K562 (cell line): Measurements from ENCODE around the gene PEPD. TPM values are rescaled to one million over a fixed set of nuclear protein-coding genes. Genes with fewer than 3 reads are reported as not detected.

Experiments
- ATAC-seq: fragments of 200-7000 bp; cut with Tn5 transposase; 3 replicates; pipeline ENCODE4 v1.9.1; 2020; ENCODE audit warnings: moderate library complexity
- BruUV-seq: library from RNA; stranded (reverse); fragments of 400-500 nt; replicated peaks from 2 replicates; lab custom pipeline; 2021; lab: Mats Ljungman, UMichigan
- CTCF ChIA-PET: fragments of 300-600 bp; formaldehyde crosslinking; extraction: SDS; loops from one replicate; lab custom pipeline; 2021; ENCODE audit warnings: low intra/inter-chr PET ratio; lab: Yijun Ruan, JAX
- POLR2A ChIA-PET: fragments of 300-600, 350-650 bp; sonication (Branson Sonifier 250); formaldehyde crosslinking; extraction: SDS; loops from one replicate; lab custom pipeline; 2021; ENCODE audit warnings: antibody characterized with exemption, inconsistent platforms; lab: Yijun Ruan, JAX
- DNase-seq, 4 experiments: peaks; one replicate each; pipeline versions ENCODE4 v3.0.0 to v3.0.0-alpha.2; 2011 to 2018; ENCODE audit warnings: low spot score in 3 of 4, mixed read lengths in 3 of 4; ENCODE audit errors: extremely low read depth in 1 of 4
- FAIRE-seq: peaks from 2 replicates; lab custom pipeline; 2011; peaks lifted over from hg19 to GRCh38; lab: Jason Lieb, UNC
- H2AFZ ChIP-seq: 2 replicates; pipeline ENCODE4 v1.6.0; 2011; ENCODE audit warnings: low read depth, low read length, control low read depth, inconsistent platforms
- H3K27ac ChIP-seq: fragments of 200-600 bp; 3 replicates; pipeline ENCODE4 v1.8.0; 2011; ENCODE audit warnings: low read depth, mild to moderate bottlenecking, control low read depth, inconsistent platforms, low read length, moderate library complexity, mixed read lengths; ENCODE audit errors: extremely low read depth
- H3K27me3 ChIP-seq, 2 experiments: fragments of 300-600 bp in 1 of 2; 2 replicates in 1 of 2; 3 replicates in 1 of 2; pipeline versions ENCODE4 v1.6.0 to v1.8.0; 2011; ENCODE audit warnings: inconsistent platforms in 2 of 2, low read length in 2 of 2, mild to moderate bottlenecking in 1 of 2, mixed read lengths in 1 of 2, moderate library complexity in 1 of 2; ENCODE audit not compliant: control insufficient read depth in 2 of 2, insufficient read depth in 2 of 2
- H3K36me3 ChIP-seq: fragments of 300-600 bp; 3 replicates; pipeline ENCODE4 v1.8.0; 2011; ENCODE audit warnings: mild to moderate bottlenecking, low read length, inconsistent platforms; ENCODE audit not compliant: control insufficient read depth, insufficient read depth
- H3K4me1 ChIP-seq, 2 experiments: fragments of 200-600 bp in 1 of 2; replicated peaks in 1 of 2; 2 replicates in 1 of 2; 3 replicates in 1 of 2; pipeline versions ENCODE4 v1.5.1 to v1.8.0; 2011; ENCODE audit warnings: inconsistent platforms in 2 of 2, low read length in 2 of 2, mild to moderate bottlenecking in 1 of 2, mixed read lengths in 1 of 2, moderate library complexity in 1 of 2; ENCODE audit not compliant: control insufficient read depth in 2 of 2, insufficient read depth in 2 of 2
- H3K4me2 ChIP-seq: 2 replicates; pipeline ENCODE4 v1.6.1; 2011; ENCODE audit warnings: low read length, control low read depth, inconsistent platforms, mixed read lengths; ENCODE audit not compliant: insufficient read depth
- H3K4me3 ChIP-seq: fragments of 200-600 bp; sonication (generic), shearing (Covaris generic); 2 replicates; pipeline ENCODE4 v1.5.1; 2016; ENCODE audit warnings: control low read depth, inconsistent platforms
- H3K79me2 ChIP-seq: fragments of 200-600 bp; 3 replicates; pipeline ENCODE4 v1.8.0; 2011; ENCODE audit warnings: low read length, inconsistent platforms; ENCODE audit not compliant: control insufficient read depth, insufficient read depth
- H3K9ac ChIP-seq, 2 experiments: 2 replicates each; pipeline versions ENCODE4 v1.6.0 to v1.6.1; 2011; ENCODE audit warnings: low read depth in 2 of 2, low read length in 2 of 2, control low read depth in 1 of 2, inconsistent platforms in 1 of 2, mild to moderate bottlenecking in 1 of 2, mixed read lengths in 1 of 2; ENCODE audit not compliant: insufficient read depth in 1 of 2
- H3K9me1 ChIP-seq: one replicate; pipeline ENCODE4 v1.6.0; 2011; ENCODE audit warnings: inconsistent platforms, mild to moderate bottlenecking, low read length, moderate library complexity; ENCODE audit not compliant: control insufficient read depth, insufficient read depth
- H3K9me3 ChIP-seq: replicated peaks from 2 replicates; pipeline ENCODE4 v1.5.1; 2011; ENCODE audit warnings: low read depth, low read length, inconsistent platforms; ENCODE audit not compliant: control insufficient read depth, insufficient read depth
- H4K20me1 ChIP-seq: replicated peaks from 2 replicates; pipeline ENCODE4 v1.6.1; 2011; ENCODE audit warnings: low read length, inconsistent platforms, mixed read lengths; ENCODE audit not compliant: control insufficient read depth, insufficient read depth
- CAMTA2 ChIP-seq: fragments of 250-450 bp; sonication (Bioruptor Pico); conservative IDR thresholded peaks from 2 replicates; pipeline ENCODE4 v1.5.1; 2022
- CBX5 ChIP-seq: IDR thresholded peaks from 2 replicates; pipeline ENCODE4 v1.6.1; 2014; ENCODE audit warnings: low read depth, borderline replicate concordance
- GATAD2B ChIP-seq: fragments of 450-650 bp; IDR thresholded peaks from 2 replicates; pipeline ENCODE4 v1.6.1; 2017; ENCODE audit warnings: mild to moderate bottlenecking, borderline replicate concordance
- SIN3B ChIP-seq: fragments of 450-650 bp; IDR thresholded peaks from 2 replicates; pipeline ENCODE4 v1.6.1; 2017; ENCODE audit warnings: low read depth, mild to moderate bottlenecking, moderate library complexity
- STAG1 ChIP-seq: sonication (generic); formaldehyde crosslinking; IDR thresholded peaks from 2 replicates; pipeline ENCODE4 v1.5.0; 2020; ENCODE audit warnings: missing genetic modification reagents, borderline replicate concordance
- TRIM28 ChIP-seq: fragments of 450-650 bp; IDR thresholded peaks from 2 replicates; pipeline ENCODE4 v1.6.1; 2017
- ZNF232 ChIP-seq: sonication (generic); formaldehyde crosslinking; IDR thresholded peaks from 2 replicates; pipeline ENCODE4 v1.8.0; 2022; ENCODE audit warnings: mild to moderate bottlenecking, missing genetic modification reagents
- ZNF41 ChIP-seq: fragments of 250-450 bp; sonication (Bioruptor Pico); conservative IDR thresholded peaks from 2 replicates; pipeline ENCODE4 v1.4.0; 2020; ENCODE audit warnings: mild to moderate bottlenecking
- WGBS: fragments of 100-300 bp; shearing (Covaris generic); methylation state at CpG from one replicate; pipeline ENCODE4 v1.1.6; 2016; ENCODE audit warnings: low coverage, mixed read lengths; ENCODE audit not compliant: insufficient coverage; ENCODE audit errors: missing lambda C conversion rate; 5-methylcytosine and 5-hydroxymethylcytosine counted together
- in situ Hi-C: fragments of 300-500 bp; cut with MboI; formaldehyde crosslinking; loops from 4 replicates; pipeline ENCODE4 v1.15.0; 2018; ENCODE audit warnings: inconsistent platforms, mixed read lengths
- intact Hi-C: fragments of 100-400 bp; cut with micrococcal nuclease; formaldehyde crosslinking; loops from 2 replicates; pipeline ENCODE4 v1.14.2; 2022
- polyA plus RNA-seq, 8 experiments: library from polyadenylated mRNA; depleted of rRNA in 4 of 8; stranded (reverse) in 5 of 8; unstranded in 3 of 8; fragments of >200 nt; fragmentation: Nextera tagmentation in 2 of 8; fragmentation: Illumina TruSeq in 1 of 8; extraction: Ambion mirVana in 2 of 8; extraction: Trizol in 1 of 8; gene quantifications; 2 replicates each; pipeline versions ENCODE4 v1.2.1 to v1.2.3, GENCODE V29; 2011 to 2014; ENCODE audit warnings: inconsistent platforms in 1 of 8, missing spikeins in 1 of 8
- total RNA-seq, 7 experiments: library from RNA; depleted of rRNA in 6 of 7; stranded (reverse); fragments of >200 nt in 6 of 7; fragmentation: Illumina TruSeq in 2 of 7; extraction: Trizol in 2 of 7; gene quantifications; 2 replicates each; pipeline versions ENCODE4 v1.2.1 to v1.2.3, GENCODE V29; 2011 to 2021; ENCODE audit warnings: low replicate concordance in 1 of 7
- TF ChIP-seq, protein P1 (sequence below): fragments of 200-800 bp; sonication (Bioruptor generic); IDR thresholded peaks from 2 replicates; pipeline ENCODE4 v1.6.1; 2017; ENCODE audit warnings: missing genetic modification characterization, missing compliant biosample characterization

PEPD gene
- total and polyA plus RNA-seq, 9 of the 15 experiments (the other 6 are each of a cell fraction or from before 2014, with no cell fraction given) = 1.3 to 19.2 (median 16.0) TPM

DNA sequence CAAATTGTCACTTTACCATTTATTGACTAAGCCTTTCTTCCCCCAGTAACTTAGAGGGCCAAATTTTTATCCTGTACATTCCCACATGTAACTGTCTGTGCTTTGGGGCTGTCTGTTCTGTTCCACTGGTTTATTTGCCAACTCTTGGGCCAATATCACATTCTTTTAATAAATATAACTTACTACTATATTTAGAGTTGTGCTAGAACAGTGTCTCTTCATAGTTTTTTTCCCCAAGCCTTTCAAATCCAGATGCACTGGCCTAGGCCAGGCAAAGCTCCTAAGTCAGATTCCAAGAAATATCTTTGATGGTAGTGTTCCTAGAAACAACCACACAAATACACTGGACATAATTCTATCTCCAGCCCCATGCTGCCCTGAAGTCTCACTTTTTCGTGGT, 164.0 kb downstream of the PEPD start (continued):
- no peak for TF ChIP-seq SIN3B
- TF ChIP-seq ZNF41 (CRISPR knock-in tag) = no peak
- TF ChIP-seq ZNF232 (CRISPR knock-in tag) = no peak
- TF ChIP-seq, protein P1, sequence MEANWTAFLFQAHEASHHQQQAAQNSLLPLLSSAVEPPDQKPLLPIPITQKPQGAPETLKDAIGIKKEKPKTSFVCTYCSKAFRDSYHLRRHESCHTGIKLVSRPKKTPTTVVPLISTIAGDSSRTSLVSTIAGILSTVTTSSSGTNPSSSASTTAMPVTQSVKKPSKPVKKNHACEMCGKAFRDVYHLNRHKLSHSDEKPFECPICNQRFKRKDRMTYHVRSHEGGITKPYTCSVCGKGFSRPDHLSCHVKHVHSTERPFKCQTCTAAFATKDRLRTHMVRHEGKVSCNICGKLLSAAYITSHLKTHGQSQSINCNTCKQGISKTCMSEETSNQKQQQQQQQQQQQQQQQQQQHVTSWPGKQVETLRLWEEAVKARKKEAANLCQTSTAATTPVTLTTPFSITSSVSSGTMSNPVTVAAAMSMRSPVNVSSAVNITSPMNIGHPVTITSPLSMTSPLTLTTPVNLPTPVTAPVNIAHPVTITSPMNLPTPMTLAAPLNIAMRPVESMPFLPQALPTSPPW (CRISPR knock-in tag) = no peak
- no peak for TF ChIP-seq STAG1 (CRISPR knock-in tag)
- no peak for TF ChIP-seq CAMTA2 (CRISPR knock-in tag)

DNA sequence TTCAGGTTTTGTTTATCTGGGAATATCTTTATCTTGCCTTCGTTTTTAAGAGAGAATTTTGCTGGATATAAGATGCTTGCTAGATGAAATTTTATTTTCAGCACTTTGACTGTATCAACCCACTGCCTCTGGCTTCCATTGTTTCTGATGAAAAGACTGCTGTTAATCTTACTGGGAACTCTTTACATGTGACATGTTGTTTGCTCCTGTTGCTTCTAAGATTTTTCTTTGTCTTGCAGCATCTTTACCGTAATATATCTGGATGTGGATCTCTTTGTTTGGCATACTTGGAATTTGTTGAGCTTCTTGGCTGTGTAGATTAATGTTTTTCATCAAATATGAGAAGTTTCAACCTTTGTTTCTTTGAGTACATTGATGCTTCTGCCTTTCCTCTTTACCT, 166.1 kb downstream of the PEPD start:
- ChIA-PET CTCF (no interaction called here), POLR2A (no interaction called here)
- Histone ChIP-seq H3K9ac (no peak overlapping the region), H3K4me3 (no peak overlapping the region), H3K79me2 (no peaks in the 10 kb centered on the region), H3K36me3 (no peaks in the 10 kb centered on the region), H3K27ac (no peak overlapping the region), H3K27me3 (peaks cover 12 to 13% of the 10 kb centered on the region in 2 experiments), H4K20me1 (no peaks in the 10 kb centered on the region), H3K9me1 (no peaks in the 10 kb centered on the region), H3K4me1 (no peaks in the 10 kb centered on the region), H3K9me3 (no peaks in the 10 kb centered on the region), H2AFZ (no peak overlapping the region), H3K4me2 (no peak overlapping the region)
- no TSS peak for BruUV-seq
- TF ChIP-seq GATAD2B = no peak
- peak; percentile 41; the same call in 1 of the 2 replicates for TF ChIP-seq CBX5
- TF ChIP-seq TRIM28 = peak; percentile 86
- WGBS = 0% methylated on average over 2 of the region's 2 CpGs
- in situ Hi-C loops = no loop called here
- FAIRE-seq (no peak), DNase-seq (no peak), ATAC-seq (no peak)
- intact Hi-C loops = no loop called here
